GM12891 (cell line): ENCODE measurements around the gene SIRT6.

Experiments used
- POLR2A ChIP-seq: IDR thresholded peaks from 2 replicates; pipeline ENCODE4 v1.6.1; 2011; ENCODE audit warnings: low read depth, low read length, control low read depth
- POLR2AphosphoS5 ChIP-seq: IDR thresholded peaks from 2 replicates; pipeline ENCODE4 v1.6.1; 2011; ENCODE audit warnings: low read depth, low read length, control low read depth
- TAF1 ChIP-seq: IDR thresholded peaks from 2 replicates; pipeline ENCODE4 v1.6.1; 2011; ENCODE audit warnings: low read depth, low read length, control low read depth

DNA sequence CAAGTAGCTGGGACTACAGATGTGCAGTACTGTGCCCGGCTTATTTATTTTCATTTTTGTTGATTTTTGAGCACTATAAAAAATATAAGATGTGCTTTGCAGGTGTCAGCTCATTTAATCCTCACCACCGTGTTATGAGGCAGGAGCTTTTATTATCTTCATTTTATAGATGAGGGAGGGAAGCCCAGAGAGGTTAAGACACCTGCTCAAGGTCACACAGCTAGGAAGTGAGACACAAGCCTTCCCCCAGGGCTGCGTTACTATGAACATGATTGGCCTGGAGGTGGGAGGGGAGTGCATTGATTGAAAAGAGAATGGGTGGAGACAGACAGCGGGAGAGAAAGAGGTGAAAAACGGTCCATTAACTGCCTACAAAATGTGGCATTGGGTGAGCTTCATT lies 7.3 kb upstream of the SIRT6 start:
- TF ChIP-seq POLR2A (no peak), POLR2AphosphoS5 (no peak), TAF1 (no peak)
